Activated naive CD8-positive, alpha-beta T cell treated with anti-CD3 and anti-CD28 coated beads, Interleukin-2, amount 50 U/mL, for 24 hours (primary cell): ENCODE measurements around the gene NME7.

Experiments
- ATAC-seq: fragments of 150-1000 bp; cut with Tn5 transposase; one replicate; pipeline ENCODE4 v1.10.0; 2021
- DNase-seq: peaks from one replicate; pipeline ENCODE4 v3.0.0; 2021
- H3K27ac Mint-ChIP-seq: one replicate; pipeline ENCODE4 v1.8.0; 2021; ENCODE audit warnings: mild to moderate bottlenecking, mixed read lengths
- H3K27me3 Mint-ChIP-seq: one replicate; pipeline ENCODE4 v1.8.0; 2021; ENCODE audit warnings: mixed read lengths
- H3K36me3 Mint-ChIP-seq: one replicate; pipeline ENCODE4 v1.8.0; 2021; ENCODE audit warnings: low read depth, mixed read lengths
- H3K4me1 Mint-ChIP-seq: one replicate; pipeline ENCODE4 v1.8.0; 2021; ENCODE audit warnings: mixed read lengths
- H3K4me3 Mint-ChIP-seq: one replicate; pipeline ENCODE4 v1.8.0; 2021; ENCODE audit warnings: mild to moderate bottlenecking, moderate library complexity, mixed read lengths
- H3K9me3 Mint-ChIP-seq: one replicate; pipeline ENCODE4 v1.8.0; 2021; ENCODE audit warnings: mixed read lengths

The NME7 gene

DNA sequence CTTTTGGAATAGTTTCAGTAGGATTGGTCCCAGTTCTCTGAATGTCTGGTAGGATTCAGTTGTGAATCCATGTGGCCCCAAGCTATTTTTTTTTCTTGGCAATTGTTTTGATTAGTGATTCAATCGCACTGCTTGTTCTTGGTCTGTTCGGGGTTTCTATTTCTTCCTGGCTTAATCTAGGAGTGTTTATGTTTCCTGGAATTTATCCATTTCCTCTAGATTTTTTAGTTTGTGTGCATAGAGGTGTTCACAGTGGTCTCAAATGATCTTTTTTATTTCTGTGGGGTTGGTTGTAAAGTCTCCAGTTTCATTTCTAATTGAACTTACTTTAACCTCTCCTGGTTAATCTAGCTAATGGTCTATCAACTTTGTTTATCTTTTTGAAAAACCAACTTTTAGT, 117.6 kb downstream of the NME7 start:
- Mint-ChIP-seq H3K4me1 (no peaks in the 10 kb centered on the region), H3K4me3 (no peak overlapping the region), H3K9me3 (no peaks in the 10 kb centered on the region), H3K27ac (no peak overlapping the region), H3K27me3 (no peaks in the 10 kb centered on the region), H3K36me3 (no peaks in the 10 kb centered on the region)
- DNase-seq, result no peak
- ATAC-seq, result no peak

DNA sequence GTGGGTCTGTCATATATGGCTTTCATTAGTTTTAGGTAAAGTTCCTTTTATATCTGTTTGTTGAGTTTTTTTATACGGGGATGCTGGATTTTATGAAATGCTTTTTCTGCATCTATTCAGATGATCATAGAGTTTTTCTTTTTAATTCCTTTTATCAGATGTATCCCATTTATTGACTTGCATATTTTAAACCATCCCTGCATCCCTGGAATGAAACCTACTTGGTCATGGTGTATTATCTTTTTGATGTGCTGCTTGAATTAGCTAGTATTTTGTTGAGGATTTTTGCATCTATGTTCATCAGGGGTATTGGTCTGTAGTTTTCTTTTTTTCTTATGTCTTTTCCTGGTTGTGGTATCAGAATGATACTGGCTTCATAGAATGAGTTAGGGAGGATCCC, 118.0 kb downstream of the NME7 start:
- H3K27ac Mint-ChIP-seq, result no peak overlapping the region
- no peaks in the 10 kb centered on the region for H3K9me3 Mint-ChIP-seq
- no peak for DNase-seq
- H3K4me1 Mint-ChIP-seq, result no peaks in the 10 kb centered on the region
- ATAC-seq, result no peak
- no peaks in the 10 kb centered on the region for H3K27me3 Mint-ChIP-seq
- H3K36me3 Mint-ChIP-seq, result no peaks in the 10 kb centered on the region
- H3K4me3 Mint-ChIP-seq, result no peak overlapping the region

DNA sequence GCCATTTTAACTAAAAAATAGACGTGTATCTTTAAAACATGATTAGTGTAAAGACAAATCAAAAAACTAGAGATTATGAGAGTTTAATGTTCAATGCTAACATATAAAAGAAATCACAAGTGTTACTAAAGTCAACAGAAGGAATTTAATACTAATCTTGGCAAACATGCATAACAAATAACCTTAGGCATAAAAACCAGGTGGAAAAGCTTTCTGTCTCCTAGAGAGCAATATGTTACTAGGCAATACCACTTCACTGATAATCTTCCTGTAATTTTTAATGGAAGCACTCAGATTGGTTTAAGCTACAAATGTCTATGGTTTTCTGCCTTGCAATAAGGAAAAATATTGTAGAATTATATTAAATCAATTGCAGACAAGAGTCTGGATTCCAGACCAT, 121.9 kb downstream of the NME7 start:
- Mint-ChIP-seq H3K36me3 (no peaks in the 10 kb centered on the region), H3K27ac (no peak overlapping the region), H3K27me3 (no peaks in the 10 kb centered on the region), H3K4me3 (no peak overlapping the region), H3K4me1 (peaks cover under 1% of the 10 kb centered on the region), H3K9me3 (no peaks in the 10 kb centered on the region)
- DNase-seq (no peak), ATAC-seq (no peak)

DNA sequence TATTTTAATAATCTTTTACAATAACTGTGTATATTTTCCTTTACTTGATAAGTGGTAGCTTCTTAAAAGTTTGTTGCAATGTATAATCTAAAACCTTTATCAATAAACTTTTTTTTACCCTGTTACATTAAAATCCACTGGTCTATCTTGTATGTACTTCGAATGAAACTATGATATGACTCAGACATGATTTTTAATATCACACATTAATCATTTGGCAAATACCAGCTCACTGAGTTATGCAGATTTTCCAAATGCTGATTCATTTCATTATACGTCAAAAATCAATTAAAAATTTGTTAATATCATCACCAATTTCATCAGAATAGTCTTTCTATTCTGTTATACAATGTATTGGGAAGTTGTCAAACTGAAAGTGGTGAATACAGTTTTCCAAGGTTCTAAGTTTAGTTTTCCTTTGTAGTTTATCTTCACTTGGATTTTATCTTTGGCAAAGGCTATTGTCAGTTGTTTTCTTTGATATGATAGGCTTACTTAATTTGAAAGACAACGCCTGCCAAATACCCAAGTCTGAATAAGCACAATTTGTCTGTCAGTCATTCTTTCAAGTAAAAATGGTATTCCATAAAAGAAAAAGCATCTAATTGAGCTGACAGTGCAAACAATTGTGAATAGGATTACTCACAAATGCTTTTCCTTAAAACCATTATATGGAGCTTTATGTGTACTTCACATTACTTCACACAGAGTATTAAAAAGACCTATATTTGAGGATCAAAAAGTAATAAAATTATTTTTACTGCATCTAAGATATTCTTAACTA, 127.0 kb downstream of the NME7 start:
- no peaks in the 10 kb centered on the region for H3K9me3 Mint-ChIP-seq
- ATAC-seq (no peak), DNase-seq (no peak)
- peaks cover 13% of the 10 kb centered on the region for H3K4me1 Mint-ChIP-seq
- H3K27me3 Mint-ChIP-seq, result no peaks in the 10 kb centered on the region
- peaks cover 2% of the 10 kb centered on the region for H3K36me3 Mint-ChIP-seq
- no peak overlapping the region for H3K4me3 Mint-ChIP-seq
- no peak overlapping the region for H3K27ac Mint-ChIP-seq

DNA sequence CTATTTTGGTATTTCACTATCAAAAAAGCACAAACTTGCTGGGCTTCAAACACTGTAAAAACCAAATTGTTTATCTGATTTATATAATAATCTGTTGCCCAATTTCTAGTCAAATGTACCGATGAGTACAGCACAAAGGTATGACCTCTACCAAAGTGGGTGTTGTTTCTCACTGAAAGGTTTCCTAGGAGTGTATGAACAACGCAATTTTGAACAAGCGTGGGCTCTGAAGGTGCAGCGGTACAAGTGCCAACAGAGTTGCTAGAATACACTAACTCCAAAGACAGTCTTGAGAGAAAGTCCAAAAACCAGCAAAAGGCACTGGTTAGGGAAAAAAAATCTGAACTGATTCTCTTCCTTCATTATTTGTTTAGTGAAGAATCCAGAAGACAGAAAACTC, 130.7 kb downstream of the NME7 start:
- Mint-ChIP-seq H3K27ac (no peak overlapping the region), H3K36me3 (peaks cover 7% of the 10 kb centered on the region), H3K4me1 (peaks cover 13% of the 10 kb centered on the region), H3K4me3 (no peak overlapping the region), H3K9me3 (no peaks in the 10 kb centered on the region), H3K27me3 (no peaks in the 10 kb centered on the region)
- ATAC-seq (no peak), DNase-seq (no peak)

DNA sequence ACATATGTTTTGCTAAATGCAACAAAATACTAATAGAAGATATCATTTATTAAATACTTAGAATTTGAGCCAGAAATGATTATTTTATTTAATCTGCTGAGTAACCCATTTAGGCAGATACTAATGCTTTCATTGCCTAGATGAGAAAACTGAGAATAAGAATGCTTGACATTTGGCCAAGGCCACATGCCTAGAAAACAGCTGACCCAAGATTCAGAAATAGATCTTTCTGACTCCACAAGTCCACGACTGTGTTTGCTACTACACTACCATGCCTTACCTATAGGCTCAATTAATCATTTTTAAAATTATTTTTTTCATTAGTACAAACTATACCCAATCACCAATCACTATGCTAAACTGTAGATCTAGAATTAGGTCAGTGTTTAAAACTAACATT, 131.5 kb downstream of the NME7 start:
- H3K27me3 Mint-ChIP-seq, result no peaks in the 10 kb centered on the region
- H3K36me3 Mint-ChIP-seq, result peaks cover 7% of the 10 kb centered on the region
- H3K4me1 Mint-ChIP-seq, result peaks cover 13% of the 10 kb centered on the region
- DNase-seq (no peak), ATAC-seq (no peak)
- no peak overlapping the region for H3K27ac Mint-ChIP-seq
- H3K9me3 Mint-ChIP-seq, result no peaks in the 10 kb centered on the region
- H3K4me3 Mint-ChIP-seq, result no peak overlapping the region

DNA sequence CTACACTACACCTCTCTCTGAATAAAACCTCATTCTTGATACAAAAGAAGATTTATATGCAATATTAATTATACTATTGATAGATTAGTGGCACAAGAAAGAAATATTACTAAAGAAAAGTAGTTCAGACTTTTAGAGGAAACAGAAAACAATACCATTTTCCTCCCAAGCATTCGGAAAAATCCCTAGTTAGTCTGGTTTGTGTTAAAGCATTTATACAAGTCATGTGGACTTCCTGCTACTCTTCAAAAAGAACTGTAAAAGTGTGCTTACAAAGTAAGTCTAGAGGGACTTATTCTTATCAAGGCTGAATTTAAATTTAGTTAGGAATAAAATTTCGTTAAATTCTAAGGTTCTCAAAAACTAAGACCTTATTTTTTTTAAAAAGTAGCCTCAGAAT, 132.0 kb downstream of the NME7 start:
- no peaks in the 10 kb centered on the region for H3K9me3 Mint-ChIP-seq
- no peak overlapping the region for H3K27ac Mint-ChIP-seq
- peaks cover 9% of the 10 kb centered on the region for H3K36me3 Mint-ChIP-seq
- peaks cover 11% of the 10 kb centered on the region for H3K4me1 Mint-ChIP-seq
- H3K4me3 Mint-ChIP-seq, result no peak overlapping the region
- DNase-seq (no peak), ATAC-seq (no peak)
- no peaks in the 10 kb centered on the region for H3K27me3 Mint-ChIP-seq

DNA sequence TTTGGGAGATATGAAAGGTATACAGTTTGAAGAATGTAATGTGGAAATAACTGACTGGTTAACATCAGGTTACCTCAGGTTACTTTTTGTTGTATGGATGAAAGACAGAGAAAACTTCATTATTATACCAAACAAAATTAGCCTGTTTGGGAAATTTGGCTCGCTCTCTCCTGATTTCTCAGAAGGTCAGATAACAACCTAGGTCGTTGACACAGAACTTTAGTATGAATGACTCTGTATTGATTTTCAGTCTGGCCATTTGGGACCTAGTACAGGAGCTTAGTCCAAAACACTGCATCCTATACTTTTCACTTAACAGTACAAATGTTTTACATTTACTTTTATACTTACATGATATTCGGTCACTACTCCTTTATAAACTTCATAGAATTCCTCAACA, 132.8 kb downstream of the NME7 start:
- H3K36me3 Mint-ChIP-seq, result peaks cover 9% of the 10 kb centered on the region
- peaks cover 7% of the 10 kb centered on the region for H3K4me1 Mint-ChIP-seq
- H3K9me3 Mint-ChIP-seq, result no peaks in the 10 kb centered on the region
- DNase-seq, result no peak
- H3K27ac Mint-ChIP-seq, result no peak overlapping the region
- H3K4me3 Mint-ChIP-seq, result no peak overlapping the region
- no peak for ATAC-seq
- no peaks in the 10 kb centered on the region for H3K27me3 Mint-ChIP-seq

DNA sequence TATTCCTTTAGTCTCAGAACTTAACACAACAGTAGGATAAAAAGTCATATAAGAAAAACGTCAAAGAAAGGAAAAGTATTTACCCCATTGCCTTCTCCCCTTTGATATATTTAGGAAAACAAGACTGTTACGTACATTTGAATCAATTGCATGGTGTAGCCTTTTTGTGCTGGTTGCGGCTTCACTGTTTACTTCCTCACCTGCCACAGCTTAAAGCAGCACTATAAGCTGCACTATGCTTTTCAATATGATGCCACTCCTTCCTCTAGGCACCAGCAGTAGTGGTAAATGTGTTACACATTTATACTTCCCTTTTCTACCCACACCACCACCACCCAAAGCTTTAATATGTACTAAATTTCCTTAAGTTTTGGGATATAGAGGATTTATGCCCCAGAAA, 150.0 kb downstream of the NME7 start:
- Mint-ChIP-seq H3K27ac (no peak overlapping the region), H3K27me3 (no peaks in the 10 kb centered on the region), H3K4me3 (no peak overlapping the region), H3K36me3 (peaks cover 8% of the 10 kb centered on the region), H3K9me3 (no peaks in the 10 kb centered on the region), H3K4me1 (peaks cover 7% of the 10 kb centered on the region)
- ATAC-seq (no peak), DNase-seq (no peak)

DNA sequence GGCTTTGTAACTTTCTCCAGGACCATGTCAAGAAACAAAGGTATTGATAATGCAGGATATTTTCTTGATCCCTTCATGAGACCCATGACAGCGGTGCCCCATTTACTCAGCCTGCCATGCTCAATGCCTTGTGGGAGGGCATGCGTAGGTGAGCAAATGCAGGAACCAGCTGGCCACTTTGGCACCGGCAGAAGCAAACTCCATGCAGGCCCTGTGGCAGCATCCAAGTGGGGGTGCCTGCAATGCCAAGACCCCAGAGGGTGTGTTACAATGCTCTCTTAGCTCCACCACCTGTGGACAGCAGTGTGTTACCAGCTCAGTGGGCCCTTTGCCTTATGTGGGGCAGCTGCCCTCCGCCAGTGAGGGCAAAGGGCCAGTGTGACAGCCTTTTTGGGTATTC, 153.0 kb downstream of the NME7 start:
- Mint-ChIP-seq H3K4me3 (no peak overlapping the region), H3K27me3 (no peaks in the 10 kb centered on the region), H3K4me1 (peaks cover 7% of the 10 kb centered on the region), H3K36me3 (peaks cover 8% of the 10 kb centered on the region), H3K9me3 (no peaks in the 10 kb centered on the region), H3K27ac (no peak overlapping the region)
- ATAC-seq (no peak), DNase-seq (no peak)

DNA sequence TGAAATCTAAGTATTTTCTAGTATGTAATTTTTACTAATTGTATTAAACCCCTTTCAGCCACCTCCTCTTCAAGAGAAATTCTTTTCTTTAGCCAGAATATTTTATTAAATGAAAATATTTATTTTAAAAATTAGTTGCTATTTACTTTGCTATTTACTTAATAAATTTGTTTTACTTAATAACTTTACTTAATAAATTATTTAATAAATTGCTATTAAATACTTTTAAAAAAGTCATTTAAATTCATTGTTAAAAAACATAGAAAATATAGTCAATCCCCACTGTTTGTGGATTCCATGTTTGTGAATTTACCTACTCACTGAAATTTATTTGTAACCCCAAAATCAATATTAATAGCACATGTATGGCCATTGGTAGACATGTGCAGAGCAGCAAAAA, 155.5 kb downstream of the NME7 start:
- H3K27me3 Mint-ChIP-seq, result no peaks in the 10 kb centered on the region
- H3K4me1 Mint-ChIP-seq, result no peaks in the 10 kb centered on the region
- no peaks in the 10 kb centered on the region for H3K9me3 Mint-ChIP-seq
- H3K36me3 Mint-ChIP-seq, result peaks cover 6% of the 10 kb centered on the region
- ATAC-seq (no peak), DNase-seq (no peak)
- no peak overlapping the region for H3K27ac Mint-ChIP-seq
- no peak overlapping the region for H3K4me3 Mint-ChIP-seq

DNA sequence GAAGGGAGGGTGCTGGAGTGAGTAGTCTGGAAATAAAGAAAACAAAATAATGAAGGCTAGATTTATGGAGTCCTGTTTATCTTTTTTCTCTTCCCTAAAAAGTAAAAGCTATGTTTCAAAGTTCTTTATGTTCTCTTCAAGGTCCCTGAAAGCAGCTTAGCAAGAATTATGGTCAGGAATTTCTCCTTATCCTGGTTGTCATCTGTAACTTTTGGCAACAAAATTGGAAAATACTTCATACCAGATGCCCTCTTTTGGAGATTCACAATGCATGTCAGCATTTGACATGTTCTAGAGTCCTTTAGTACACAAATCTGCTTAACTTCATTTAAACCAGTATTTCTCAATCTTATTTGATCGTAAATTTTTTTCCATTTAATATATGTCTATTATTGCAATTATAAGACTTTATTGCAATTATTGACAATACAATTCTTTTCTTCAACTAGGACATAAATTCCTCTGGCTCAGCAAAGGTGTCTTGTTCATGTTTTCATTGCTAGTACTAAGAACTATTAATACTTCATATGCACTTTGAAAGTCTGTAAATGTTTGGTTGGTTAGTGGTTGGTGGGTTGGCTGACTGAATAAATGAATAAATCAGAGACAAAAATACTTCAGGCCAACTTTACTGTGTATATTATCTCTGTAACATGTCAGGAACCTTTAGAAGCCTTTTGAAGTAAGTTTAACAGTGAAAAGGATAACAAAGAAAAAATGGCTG, 159.6 kb downstream of the NME7 start:
- ATAC-seq (no peak), DNase-seq (no peak)
- H3K27me3 Mint-ChIP-seq, result no peaks in the 10 kb centered on the region
- no peaks in the 10 kb centered on the region for H3K36me3 Mint-ChIP-seq
- H3K4me1 Mint-ChIP-seq, result no peaks in the 10 kb centered on the region
- no peaks in the 10 kb centered on the region for H3K9me3 Mint-ChIP-seq
- H3K4me3 Mint-ChIP-seq, result no peak overlapping the region
- H3K27ac Mint-ChIP-seq, result no peak overlapping the region

DNA sequence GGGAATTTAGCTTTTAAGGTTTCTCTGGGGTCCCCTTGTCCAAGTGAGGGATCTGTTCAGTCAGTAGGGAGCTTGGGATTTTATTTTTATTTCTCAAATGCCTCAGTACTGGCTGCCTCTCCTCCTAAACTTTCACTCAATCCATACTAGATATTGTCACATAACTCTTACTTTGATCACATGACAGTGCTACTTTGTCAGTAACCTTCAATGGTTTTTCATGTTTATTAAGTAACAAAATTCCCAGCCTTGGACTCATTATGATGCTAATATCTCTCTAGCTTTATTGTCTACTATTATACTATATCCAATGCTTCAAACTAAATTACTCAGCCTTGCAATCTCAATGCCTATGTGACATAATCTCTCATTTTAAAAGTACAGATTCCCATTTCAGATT, 163.4 kb downstream of the NME7 start:
- Mint-ChIP-seq H3K36me3 (peaks cover 4% of the 10 kb centered on the region), H3K9me3 (no peaks in the 10 kb centered on the region), H3K4me3 (no peak overlapping the region), H3K27ac (no peak overlapping the region), H3K27me3 (no peaks in the 10 kb centered on the region), H3K4me1 (no peaks in the 10 kb centered on the region)
- no peak for DNase-seq
- ATAC-seq, result no peak

DNA sequence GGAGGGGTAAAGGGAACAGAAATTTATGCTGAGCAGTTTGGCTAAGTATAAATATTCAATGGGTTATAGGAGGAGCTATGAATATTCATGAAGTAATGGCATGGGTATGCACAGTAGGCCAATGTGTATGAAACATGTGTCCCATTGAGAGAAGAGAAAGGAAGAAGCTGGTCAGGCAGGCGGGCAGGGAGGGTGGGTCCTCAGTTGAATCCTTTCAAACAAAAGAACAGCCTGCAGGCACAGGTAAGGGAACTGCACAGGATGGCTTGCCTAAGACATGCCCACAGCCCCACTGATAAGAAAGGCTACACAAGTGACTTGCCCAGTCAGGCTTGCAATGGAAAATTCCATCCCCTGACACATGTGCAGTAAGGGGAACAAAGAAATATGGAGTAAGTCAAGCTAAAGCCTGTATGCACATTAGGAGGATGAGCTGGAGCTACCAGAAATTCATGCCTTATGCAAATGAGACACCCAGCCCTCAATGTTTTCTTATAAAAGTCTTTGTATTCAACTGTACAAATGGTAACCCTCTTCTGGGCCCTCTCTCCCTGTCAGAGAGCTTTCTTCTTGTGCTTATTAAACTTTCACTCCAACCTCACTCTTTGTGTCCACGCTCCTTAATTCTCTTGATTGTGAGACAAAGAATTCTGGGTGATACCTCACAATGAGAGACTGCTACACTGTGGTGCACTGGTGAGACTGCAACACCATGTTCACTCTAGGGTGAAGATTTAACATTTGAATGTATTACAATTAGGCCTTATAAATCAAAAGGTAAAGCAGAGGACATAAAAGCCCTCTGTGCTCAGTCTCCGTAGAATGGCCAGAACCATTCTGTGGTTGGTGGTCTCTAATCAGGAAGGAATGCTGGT, 164.6 kb downstream of the NME7 start:
- H3K9me3 Mint-ChIP-seq, result peaks cover 6% of the 10 kb centered on the region
- no peaks in the 10 kb centered on the region for H3K4me1 Mint-ChIP-seq
- H3K36me3 Mint-ChIP-seq, result peaks cover 4% of the 10 kb centered on the region
- H3K27ac Mint-ChIP-seq, result no peak overlapping the region
- no peak for ATAC-seq
- H3K27me3 Mint-ChIP-seq, result no peaks in the 10 kb centered on the region
- no peak for DNase-seq
- no peak overlapping the region for H3K4me3 Mint-ChIP-seq
